Measurements from ENCODE around the gene CPNE5.

- TF ChIP-seq POLR2A (IDR thresholded peaks at IDR 0.05) (no peak), CTCF (IDR thresholded peaks at IDR 0.05) (no peak), EP300 (IDR thresholded peaks at IDR 0.05) (no peak)
These were observed 95.5 kb downstream of the CPNE5 start for GRCh38 chr6:36743538-36744303.
